NCI-H524 (cell line): ENCODE data around the gene CARD11.

Source experiments
- DNase-seq, 2 experiments: peaks; one replicate each; lab custom pipeline; 2025; lab: John Stamatoyannopoulos, UW

The CARD11 gene

DNA sequence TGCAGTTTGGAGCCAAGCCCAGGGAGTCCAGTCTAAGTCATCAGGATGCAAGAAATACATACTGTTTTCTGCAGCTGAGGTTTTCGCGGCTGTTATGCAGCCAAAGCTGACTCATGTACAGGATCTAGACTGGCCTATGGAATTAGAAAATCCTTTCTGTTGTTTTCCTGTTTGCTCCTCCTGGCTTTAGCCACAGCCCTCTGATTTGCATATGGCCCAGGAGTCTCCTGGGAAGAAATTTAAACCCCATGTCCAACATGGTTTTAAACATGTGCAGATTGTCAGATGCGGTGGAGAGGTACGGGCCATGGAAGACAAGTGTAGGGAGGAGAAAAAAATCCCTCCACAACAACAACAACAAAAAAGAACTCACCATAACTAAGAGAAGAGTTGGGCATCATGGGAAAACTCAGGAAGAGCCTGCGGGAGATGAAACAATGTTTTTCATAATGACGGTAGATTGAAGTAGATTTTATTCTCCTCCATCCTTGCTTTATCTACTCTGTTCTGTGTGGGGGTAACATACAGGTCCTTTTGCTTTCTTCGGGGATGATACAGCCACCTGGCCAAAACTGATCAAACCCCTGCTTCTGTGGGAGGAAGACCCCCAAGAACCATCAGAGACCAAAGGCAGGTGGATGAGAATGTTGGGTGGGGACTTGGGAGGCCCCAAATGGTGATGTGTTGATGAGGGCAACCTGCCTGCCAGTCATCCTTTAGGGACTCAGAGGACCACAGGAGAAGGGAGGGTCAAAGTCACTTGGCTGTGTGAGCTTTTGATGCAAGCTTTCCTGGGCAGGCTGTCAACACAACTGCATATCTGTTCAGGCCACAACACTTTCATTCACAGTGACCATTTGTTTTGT, 169.7 kb downstream of the CARD11 start:
- no peak for DNase-seq

DNA sequence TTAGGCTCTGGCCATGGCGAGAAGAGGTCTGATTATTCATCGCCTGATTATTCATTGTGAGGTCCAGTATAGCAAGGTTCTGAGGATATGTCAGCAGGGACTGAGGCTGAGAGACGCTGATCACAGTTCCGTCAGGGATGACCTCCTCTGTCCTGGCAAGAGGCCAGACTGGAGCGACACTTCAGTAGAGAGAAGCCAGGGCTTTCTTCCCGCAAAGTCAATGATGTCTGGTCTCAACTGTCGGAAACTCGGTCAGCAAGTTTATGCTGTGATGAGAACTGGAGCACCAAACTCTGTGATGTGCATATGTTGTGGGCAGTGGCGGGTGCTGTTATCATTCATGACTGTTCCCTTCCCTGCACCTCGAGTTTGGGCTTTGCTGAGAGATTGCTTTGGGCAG, 170.5 kb downstream of the CARD11 start:
- no peak for DNase-seq

DNA sequence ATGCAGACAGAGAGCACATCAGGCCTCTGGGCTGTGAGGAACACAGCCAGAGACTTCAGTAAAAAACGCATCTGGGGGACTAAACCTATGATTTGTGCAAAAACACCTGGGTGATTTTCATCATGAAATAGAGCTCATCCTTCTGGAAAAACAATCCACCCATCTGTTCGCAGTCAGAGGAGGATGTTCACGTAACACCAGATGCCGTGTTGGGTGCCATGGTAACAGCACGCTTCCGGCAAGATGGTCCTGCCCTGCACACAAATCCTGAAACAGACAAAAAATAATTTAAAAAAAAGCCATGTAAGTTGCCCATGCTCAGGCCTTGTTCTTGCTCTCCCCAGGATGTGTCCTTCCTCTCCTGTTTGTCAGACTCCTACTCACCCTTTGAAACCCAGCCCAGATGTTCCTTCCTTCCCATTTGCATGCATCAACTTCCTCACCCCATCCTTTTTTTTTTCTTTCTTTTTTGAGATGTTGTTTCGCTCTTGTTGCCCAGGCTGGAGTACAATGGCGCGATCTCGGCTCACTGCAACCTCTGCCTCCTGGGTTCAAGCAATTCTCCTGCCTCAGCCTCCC, 171.3 kb downstream of the CARD11 start:
- peak; percentile 48 to 93 for DNase-seq

DNA sequence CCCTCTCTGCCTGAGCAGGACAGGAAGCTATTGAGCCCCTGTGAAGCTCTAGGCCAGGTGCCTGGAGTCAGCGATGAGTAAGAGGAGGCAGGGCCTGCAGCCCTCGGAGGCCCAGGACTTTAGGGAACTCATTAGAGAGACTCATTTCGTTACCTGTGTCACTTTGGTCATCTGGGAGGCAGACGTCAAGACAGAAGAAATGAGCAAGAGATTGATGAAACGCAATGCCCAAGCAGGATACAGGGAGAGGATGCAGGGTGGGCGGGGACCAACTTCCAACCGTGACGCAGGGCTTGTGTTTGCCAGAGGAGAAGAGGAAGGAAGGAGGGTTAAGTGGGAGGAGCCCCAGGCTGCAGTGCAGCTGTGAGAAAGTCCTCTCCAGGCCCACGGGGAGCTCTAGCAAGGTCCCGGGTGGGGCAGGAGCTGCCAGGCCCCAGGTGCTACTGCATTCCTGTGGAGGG, 173.2 kb downstream of the CARD11 start:
- DNase-seq, result no peak

DNA sequence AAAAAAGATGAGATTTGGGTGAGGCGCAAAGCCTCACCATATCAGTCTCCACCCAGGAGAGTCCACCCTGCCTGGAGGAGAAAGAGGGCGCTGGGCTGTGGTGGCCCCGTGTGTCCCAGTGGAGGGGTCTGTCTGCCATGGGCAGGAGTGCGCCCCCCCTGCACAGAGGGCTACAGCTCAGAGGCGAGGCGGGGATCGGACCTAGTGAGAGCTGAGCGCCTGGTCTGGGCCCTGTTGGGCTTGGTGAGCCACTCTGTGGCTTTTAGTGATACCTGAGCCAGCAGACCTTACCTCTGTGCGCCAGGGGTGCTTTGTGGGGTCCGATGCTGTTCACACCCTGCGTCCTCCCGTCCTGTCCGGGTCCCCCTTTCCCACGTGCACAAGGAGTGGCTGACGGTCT, 173.7 kb downstream of the CARD11 start:
- no peak for DNase-seq

DNA sequence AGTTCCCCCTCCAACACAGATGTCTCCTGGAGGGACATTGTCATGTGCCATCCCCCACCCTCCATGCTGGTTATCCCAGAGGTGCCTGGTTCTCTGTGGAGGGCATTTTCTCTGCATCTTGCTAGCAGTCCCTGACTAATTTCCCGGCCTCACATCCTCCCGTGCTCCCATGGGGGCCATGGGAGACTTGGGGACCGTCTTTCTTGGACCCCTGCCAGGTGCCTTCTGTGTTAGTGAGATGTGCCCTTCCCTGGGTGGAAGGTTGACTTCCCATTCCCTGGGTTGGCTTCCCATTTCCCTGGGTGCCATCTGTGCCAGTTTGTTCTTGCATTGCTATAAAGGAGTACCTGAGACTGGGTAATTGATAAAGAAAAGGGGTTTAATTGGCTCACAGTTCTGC, 177.1 kb downstream of the CARD11 start:
- DNase-seq, result no peak

DNA sequence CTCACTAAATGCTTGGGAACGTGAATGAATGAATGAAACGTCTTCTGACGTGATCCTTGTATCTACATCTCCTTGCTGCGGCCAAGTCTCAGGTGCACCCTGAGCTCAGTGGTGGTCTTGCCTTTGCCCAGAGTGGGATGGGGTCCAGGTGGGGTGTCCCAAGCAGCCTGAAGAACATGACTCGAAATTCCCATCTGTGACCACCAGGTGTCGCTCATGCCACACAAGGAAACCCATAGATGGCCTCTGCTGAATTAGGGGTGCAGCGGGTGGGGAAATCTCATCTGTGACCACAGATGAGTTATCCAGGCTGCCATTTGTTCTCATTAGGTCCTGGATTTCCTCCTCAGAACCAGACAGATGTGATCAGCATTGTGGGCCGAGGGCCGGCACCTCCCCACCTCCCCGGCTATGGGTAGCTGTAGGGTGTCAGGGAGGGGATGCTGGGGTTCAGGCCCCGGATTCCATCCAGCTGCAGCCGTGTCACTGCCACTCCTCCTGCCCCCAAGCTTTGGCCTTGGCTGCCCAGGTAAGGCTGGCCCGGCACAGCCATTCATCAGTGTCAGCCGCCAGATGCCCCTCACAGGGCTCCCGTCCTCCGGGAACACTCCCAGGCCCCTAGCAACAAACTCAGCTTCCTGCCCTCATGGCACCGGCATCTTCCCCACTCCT, 178.5 kb downstream of the CARD11 start:
- peak; percentile 15 to 57 for DNase-seq

DNA sequence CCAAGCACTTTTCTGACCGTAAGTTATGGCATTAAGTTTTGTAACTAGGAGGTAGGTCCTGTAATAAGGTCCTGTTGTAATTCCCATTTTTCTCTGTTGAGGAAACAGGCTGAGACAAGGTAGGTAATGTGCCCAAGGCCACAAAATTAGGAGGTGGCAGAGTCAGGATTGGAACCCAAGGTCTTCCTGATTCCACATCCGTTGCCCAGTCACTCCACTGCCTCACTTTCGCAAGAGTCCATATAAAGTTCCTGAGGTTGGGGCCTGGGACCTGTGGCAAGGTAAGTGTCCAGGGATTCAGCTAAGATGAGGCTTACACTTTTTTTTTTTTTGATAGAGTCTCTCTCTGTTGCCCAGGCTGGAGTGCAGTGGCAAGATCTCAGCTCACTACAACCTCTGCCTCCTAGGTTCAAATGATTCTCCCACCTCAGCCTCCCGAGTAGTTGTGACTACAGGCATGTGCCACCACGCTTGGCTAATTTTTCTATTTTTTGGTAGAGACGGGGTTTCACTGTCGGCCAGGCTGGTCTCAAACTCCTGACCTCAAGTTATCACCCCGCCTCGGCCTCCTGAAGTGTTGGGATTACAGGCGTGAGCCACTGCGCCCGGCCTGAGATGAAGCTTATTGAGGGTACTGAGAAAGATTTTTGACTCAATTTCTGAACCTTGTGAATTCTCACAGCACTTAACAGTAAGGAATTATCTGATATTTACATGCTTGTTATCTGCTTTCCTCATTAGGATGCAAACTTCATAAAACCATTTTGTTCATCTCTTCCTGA, 179.3 kb downstream of the CARD11 start:
- no peak for DNase-seq

DNA sequence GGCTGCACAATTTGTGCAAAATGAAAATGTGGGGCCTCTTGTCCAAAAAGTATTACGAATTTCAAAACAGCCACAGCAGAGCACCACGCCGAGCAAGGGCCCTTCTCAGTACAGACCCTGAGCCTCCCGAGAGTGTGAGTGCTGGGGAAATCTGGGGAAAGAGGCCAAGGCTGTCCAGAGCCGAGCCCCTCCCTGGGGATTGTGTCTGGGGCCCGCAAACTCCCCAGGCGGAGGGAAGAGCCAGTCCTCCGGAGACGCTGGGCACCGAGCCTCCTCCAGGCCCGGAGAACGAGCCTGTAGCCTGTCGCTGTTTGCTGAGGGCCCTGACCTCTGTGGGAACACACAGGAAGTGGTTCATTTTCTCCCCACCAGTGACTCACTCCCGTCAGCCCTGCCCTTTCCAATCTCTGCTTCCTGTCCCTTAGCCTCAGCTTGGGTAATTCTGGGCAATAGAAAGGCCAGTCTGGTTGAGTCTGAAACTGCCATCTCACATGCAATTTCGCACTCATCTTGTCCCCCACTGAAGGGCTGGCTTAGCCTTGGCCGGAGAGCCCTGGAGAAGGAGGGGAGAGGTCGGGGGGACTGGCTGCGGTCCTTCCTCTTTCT, 180.1 kb downstream of the CARD11 start:
- no peak for DNase-seq

DNA sequence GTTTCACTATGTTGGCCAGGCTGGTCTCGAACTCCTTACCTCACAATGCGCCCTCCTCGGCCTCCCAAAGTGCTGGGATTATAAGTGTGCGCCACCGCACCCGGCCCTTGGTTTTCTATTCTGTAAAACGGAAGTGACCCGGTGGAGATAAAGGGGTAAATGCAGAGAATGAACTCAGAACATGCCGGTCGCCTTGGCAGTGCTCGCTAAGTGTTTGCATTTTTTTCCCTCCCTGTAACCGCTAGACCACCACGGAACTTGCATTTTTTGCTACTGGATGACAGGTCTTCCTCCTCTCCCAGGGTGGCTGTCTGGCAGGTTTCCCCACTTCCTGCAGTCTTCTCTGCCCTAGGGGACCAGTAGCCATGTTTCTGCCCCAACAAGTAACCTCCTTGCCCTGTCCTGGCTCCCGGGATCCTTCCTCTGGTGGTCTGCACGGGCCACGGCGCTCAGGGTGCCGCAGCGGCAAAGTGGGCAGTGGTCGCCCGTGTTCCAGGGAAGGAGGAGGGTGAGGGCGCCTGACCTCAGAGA, 180.8 kb downstream of the CARD11 start:
- DNase-seq, result no peak

DNA sequence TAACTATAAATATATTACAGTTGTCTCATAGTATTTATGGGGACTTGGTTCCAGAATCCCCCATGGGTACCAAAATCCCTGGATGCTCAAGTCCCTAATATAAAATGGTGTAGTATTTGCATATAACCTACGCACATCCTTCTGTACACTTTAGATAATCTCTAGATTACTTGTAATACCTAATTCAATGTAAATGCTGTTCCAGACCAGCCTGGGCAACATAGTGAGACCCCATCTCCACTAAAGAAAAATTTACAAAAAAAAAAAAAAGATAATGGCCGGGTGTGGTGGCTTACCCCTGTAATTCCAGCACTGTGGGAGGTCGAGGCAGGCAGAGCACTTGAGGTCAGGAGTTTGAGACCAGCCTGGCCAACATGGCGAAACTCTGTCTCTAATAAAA, 182.2 kb downstream of the CARD11 start:
- no peak for DNase-seq

DNA sequence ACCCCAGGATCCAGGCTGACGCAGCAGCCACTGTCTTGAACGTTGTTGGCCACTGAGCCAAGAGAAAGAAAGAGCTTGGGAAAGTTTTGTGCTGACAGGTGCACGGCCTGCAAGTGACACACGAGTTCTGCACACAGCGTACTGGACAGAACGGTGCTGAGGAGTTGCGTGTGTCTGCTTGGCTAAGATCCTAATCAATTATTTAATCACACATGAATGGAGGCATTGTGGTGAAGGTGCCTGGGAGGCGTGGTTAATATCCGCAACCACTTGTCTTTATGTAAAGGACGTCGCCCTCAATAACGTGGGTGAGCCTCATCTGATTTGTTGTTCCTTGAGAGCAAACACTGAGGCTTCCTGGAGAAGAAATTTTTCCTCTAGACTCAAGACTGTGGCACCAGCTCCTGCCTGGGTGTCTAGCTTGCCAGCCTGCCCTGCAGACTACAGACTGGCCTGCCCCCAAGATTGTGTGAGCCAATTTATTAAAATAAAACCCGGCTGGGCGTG, 183.0 kb downstream of the CARD11 start:
- DNase-seq, result no peak

DNA sequence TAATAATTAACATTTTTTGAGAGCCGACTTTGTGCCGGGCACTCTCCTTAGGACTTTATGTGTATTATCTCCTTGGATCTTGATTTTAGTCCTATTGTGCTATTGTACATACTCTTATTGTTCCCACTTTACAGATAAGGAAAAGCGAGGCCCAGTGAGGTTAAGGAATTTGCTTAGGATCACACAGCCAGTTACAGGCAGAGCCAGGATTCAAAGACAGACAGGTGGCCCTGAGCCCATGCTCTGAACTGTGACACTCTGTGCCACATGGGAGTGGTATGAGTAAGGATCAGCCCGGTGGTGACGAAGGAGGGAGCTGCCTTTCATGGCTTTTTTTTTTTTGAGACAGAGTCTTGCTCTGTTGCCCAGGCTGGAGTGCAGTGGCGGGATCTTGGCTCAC, 183.7 kb downstream of the CARD11 start:
- DNase-seq, result no peak

DNA sequence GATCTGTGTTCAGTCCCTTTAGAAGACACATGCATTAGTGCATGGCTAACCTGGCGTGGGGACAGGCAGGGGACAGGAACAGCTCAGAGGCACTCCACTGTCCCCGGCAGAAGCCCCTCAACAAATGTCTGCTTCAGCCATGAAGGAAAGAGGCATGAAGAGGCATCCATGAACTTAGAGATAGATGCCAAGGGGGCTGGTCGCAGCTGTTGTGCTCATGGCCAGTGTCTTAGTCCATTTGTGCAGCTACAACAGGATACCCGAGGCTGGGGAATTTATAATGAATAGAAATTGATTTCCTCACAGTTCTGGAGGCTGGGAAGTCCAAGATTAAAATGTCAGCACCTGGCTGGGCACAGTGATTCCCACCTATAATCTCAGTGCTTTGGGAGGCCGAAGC, 185.0 kb downstream of the CARD11 start:
- DNase-seq, result no peak

DNA sequence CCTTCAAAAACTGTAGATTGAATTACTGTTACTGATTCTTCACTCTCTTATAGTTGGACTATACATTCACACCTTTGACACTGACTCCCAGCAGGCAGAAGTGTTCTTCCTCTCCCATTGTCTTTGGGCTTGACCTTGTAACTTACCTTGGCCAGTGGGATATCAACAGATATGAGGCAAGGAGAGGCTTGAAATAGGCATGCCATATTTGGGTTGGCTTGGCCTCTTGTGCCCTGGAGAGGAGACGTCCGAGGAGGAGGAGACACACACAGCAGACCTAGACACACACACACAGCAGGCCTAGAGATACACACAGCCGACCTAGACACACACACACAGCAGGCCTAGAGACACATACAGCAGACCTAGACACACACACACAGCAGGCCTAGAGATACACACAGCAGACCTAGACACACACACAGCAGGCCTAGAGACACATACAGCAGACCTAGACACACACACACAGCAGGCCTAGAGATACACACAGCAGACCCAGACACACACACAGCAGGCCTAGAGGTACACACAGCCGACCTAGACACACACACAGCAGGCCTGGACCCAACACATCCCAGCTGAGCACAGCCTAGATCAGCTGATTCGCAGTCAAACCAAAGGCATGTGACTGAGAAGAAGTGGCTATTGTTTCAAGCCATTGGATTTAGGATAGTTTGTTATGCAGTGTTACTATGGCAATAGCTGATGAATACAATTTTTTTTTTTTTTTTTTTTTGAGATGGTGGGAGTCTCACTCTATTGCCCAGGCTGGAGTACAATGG, 187.1 kb downstream of the CARD11 start:
- DNase-seq, result no peak
